ENCODE results near the gene MATN3. TPM values are rescaled to one million over a fixed set of nuclear protein-coding genes. Genes with fewer than 3 reads are reported as not detected.

The MATN3 gene
- total RNA-seq, 1 experiment from 2014 or later = 3.5 TPM

DNA sequence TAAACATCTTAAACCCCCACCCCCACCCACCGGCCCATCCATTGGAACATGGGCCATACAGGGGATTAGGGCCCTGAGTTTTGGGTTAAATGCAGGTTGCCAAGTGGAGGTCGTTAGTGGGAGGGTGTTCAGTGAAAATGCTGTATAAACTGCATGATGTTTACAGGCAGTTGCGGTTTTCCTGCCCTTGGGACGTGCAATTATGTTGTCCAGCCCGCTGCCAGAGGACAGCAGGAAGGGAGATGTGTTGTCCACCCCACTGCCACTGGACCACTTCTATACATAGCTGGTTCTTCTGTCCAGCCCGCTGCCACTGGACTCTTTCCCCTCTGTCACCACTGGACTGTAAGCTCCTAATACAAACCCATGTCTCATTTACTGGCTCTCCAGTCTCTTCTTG lies 41.7 kb upstream of the MATN3 start:
- ATAC-seq (no peak), DNase-seq (ENCODE audit: low read depth, low spot score) (no peak)
- TF ChIP-seq, protein P1, sequence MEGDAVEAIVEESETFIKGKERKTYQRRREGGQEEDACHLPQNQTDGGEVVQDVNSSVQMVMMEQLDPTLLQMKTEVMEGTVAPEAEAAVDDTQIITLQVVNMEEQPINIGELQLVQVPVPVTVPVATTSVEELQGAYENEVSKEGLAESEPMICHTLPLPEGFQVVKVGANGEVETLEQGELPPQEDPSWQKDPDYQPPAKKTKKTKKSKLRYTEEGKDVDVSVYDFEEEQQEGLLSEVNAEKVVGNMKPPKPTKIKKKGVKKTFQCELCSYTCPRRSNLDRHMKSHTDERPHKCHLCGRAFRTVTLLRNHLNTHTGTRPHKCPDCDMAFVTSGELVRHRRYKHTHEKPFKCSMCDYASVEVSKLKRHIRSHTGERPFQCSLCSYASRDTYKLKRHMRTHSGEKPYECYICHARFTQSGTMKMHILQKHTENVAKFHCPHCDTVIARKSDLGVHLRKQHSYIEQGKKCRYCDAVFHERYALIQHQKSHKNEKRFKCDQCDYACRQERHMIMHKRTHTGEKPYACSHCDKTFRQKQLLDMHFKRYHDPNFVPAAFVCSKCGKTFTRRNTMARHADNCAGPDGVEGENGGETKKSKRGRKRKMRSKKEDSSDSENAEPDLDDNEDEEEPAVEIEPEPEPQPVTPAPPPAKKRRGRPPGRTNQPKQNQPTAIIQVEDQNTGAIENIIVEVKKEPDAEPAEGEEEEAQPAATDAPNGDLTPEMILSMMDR (IDR thresholded peaks at IDR 0.05) = no peak
- TF ChIP-seq, protein P2, sequence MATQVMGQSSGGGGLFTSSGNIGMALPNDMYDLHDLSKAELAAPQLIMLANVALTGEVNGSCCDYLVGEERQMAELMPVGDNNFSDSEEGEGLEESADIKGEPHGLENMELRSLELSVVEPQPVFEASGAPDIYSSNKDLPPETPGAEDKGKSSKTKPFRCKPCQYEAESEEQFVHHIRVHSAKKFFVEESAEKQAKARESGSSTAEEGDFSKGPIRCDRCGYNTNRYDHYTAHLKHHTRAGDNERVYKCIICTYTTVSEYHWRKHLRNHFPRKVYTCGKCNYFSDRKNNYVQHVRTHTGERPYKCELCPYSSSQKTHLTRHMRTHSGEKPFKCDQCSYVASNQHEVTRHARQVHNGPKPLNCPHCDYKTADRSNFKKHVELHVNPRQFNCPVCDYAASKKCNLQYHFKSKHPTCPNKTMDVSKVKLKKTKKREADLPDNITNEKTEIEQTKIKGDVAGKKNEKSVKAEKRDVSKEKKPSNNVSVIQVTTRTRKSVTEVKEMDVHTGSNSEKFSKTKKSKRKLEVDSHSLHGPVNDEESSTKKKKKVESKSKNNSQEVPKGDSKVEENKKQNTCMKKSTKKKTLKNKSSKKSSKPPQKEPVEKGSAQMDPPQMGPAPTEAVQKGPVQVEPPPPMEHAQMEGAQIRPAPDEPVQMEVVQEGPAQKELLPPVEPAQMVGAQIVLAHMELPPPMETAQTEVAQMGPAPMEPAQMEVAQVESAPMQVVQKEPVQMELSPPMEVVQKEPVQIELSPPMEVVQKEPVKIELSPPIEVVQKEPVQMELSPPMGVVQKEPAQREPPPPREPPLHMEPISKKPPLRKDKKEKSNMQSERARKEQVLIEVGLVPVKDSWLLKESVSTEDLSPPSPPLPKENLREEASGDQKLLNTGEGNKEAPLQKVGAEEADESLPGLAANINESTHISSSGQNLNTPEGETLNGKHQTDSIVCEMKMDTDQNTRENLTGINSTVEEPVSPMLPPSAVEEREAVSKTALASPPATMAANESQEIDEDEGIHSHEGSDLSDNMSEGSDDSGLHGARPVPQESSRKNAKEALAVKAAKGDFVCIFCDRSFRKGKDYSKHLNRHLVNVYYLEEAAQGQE (IDR thresholded peaks at IDR 0.05; ENCODE audit: insufficient read depth in 1 of 2, low read depth in 2 of 2, low read length in 1 of 2) = no peak
- TF ChIP-seq TCF7L2 (IDR thresholded peaks at IDR 0.05; ENCODE audit: low read depth, low read length) (no peak), POLR2AphosphoS5 (IDR thresholded peaks at IDR 0.05; ENCODE audit: low read depth, low read length) (no peak), SIN3A (IDR thresholded peaks at IDR 0.05; ENCODE audit: borderline replicate concordance, insufficient read depth, low read depth, low read length) (no peak)
- in situ Hi-C loops (cut with HindIII; ENCODE audit: low pct_unique_long_range_greater_than_20kb, low sequenced_read_pairs) (no loop called here), intact Hi-C loops (cut with micrococcal nuclease; ENCODE audit: unreplicated experiment) (no loop called here)
- Histone ChIP-seq H3K4me1 (ENCODE audit: control insufficient read depth, insufficient read depth, low read length) (peaks cover 14% of the 10 kb centered on the region), H3K27ac (ENCODE audit: low read length) (no peak overlapping the region), H3K9me3 (ENCODE audit: control insufficient read depth, insufficient read depth, low read depth, low read length) (no peaks in the 10 kb centered on the region), H3K4me3 (ENCODE audit: low read depth in 2 of 2, low read length in 2 of 2) (no peak overlapping the region), H3K27me3 (ENCODE audit: control insufficient read depth, insufficient read depth, low read length) (peaks cover 3% of the 10 kb centered on the region; the same call in 1 of the 2 replicates), H3K36me3 (ENCODE audit: control insufficient read depth, insufficient read depth, low read length) (peaks cover 2% of the 10 kb centered on the region; the same call in 1 of the 2 replicates)
- BruUV-seq (replicated peaks) = no TSS peak
- POLR2A ChIA-PET = no interaction called here
- CTCF ChIA-PET = no interaction called here

DNA sequence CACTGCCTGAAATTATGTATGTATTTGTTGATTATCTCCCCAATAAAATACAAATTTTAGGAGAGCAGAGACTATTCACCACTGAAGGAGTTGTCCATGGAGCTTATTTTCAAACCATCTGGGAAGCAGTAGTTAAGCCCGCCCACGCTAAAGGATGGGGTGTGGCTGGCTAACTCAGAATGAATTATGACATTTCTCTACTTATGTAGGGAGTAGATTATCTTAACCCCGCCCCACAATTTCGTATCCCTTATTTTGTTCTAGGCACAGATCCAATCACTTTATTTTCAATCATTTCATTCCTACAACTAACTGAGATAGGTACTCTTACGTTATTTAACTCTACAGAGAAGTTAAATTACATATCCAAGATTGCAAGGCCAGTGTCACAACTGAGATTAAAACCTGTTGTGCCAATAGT lies 40.4 kb upstream of the MATN3 start:
- Histone ChIP-seq H3K9me3 (ENCODE audit: control insufficient read depth, insufficient read depth, low read depth, low read length) (no peaks in the 10 kb centered on the region), H3K27me3 (ENCODE audit: control insufficient read depth, insufficient read depth, low read length) (peaks cover 3% of the 10 kb centered on the region; the same call in 1 of the 2 replicates), H3K36me3 (ENCODE audit: control insufficient read depth, insufficient read depth, low read length) (peaks cover 4% of the 10 kb centered on the region; the same call in 1 of the 2 replicates), H3K4me1 (ENCODE audit: control insufficient read depth, insufficient read depth, low read length) (peaks cover 23% of the 10 kb centered on the region), H3K4me3 (ENCODE audit: low read depth in 2 of 2, low read length in 2 of 2) (peak overlapping the region; percentile 98), H3K27ac (ENCODE audit: low read length) (peak overlapping the region; percentile 99)
- POLR2A ChIA-PET = no interaction called here
- CTCF ChIA-PET = no interaction called here
- intact Hi-C loops (cut with micrococcal nuclease; ENCODE audit: unreplicated experiment) = no loop called here
- in situ Hi-C loops (cut with HindIII; ENCODE audit: low pct_unique_long_range_greater_than_20kb, low sequenced_read_pairs) = no loop called here
- TF ChIP-seq POLR2AphosphoS5 (IDR thresholded peaks at IDR 0.05; ENCODE audit: low read depth, low read length) = no peak
- TF ChIP-seq, protein P1 (IDR thresholded peaks at IDR 0.05) = no peak
- no peak for TF ChIP-seq TCF7L2 (IDR thresholded peaks at IDR 0.05; ENCODE audit: low read depth, low read length)
- TF ChIP-seq SIN3A (IDR thresholded peaks at IDR 0.05; ENCODE audit: borderline replicate concordance, insufficient read depth, low read depth, low read length) = no peak
- TF ChIP-seq, protein P2 (IDR thresholded peaks at IDR 0.05; ENCODE audit: insufficient read depth in 1 of 2, low read depth in 2 of 2, low read length in 1 of 2) = no peak
- no TSS peak for BruUV-seq (replicated peaks)
- DNase-seq (ENCODE audit: low read depth, low spot score) = peak; percentile 48
- ATAC-seq = no peak

All from Panc1 (cell line).